SK-N-MC (cell line): ENCODE data around the gene CIT.

ENCODE experiments used
- DNase-seq: peaks from one replicate; pipeline ENCODE4 v3.0.0-alpha.2; 2011; ENCODE audit warnings: low read depth, low spot score
- H3K27ac ChIP-seq: fragments of 200-600 bp; sonication (generic); 2 replicates; pipeline ENCODE4 v1.5.1; 2016; ENCODE audit warnings: mixed run types
- H3K36me3 ChIP-seq: fragments of 200-600 bp; sonication (generic); 2 replicates; pipeline ENCODE4 v1.6.1; 2017; ENCODE audit warnings: antibody characterized with exemption, low read length, mixed read lengths; ENCODE audit not compliant: insufficient read depth
- H3K4me3 ChIP-seq: fragments of 200-600 bp; sonication (generic); 2 replicates; pipeline ENCODE4 v1.5.1; 2016
- H3K9ac ChIP-seq: fragments of 200-600 bp; sonication (generic); 2 replicates; pipeline ENCODE4 v1.8.0; 2017; ENCODE audit warnings: mixed run types, mixed read lengths; ENCODE audit not compliant: insufficient read length
- H3K9me3 ChIP-seq: fragments of 200-600 bp; sonication (generic); 2 replicates; pipeline ENCODE4 v1.6.1; 2017; ENCODE audit warnings: low read depth, mild to moderate bottlenecking, antibody characterized with exemption, low read length, moderate library complexity, mixed read lengths
- EZH2 ChIP-seq: fragments of 200-600 bp; sonication (generic); IDR thresholded peaks from one replicate; pipeline ENCODE4 v1.6.1; 2017; ENCODE audit warnings: antibody characterized with exemption
- FOXP2 ChIP-seq: optimal IDR thresholded peaks from 2 replicates; pipeline ENCODE3; 2011; ENCODE audit warnings: mild to moderate bottlenecking, moderate library complexity; ENCODE audit not compliant: insufficient read depth; ENCODE audit errors: extremely low read length, control extremely low read depth
- POLR2AphosphoS5 ChIP-seq: IDR thresholded peaks from 2 replicates; pipeline ENCODE4 v1.6.1; 2012; ENCODE audit warnings: mild to moderate bottlenecking, low read depth, low read length, borderline replicate concordance

The CIT gene

GRCh38 chr12:119729871-119730270, 147.2 kb downstream of the CIT start:
- H3K36me3 ChIP-seq, result peaks cover 27% of the 10 kb centered on the region; the same call in 1 of the 2 replicates
- no peak overlapping the region for H3K9ac ChIP-seq
- no peak for TF ChIP-seq EZH2
- no peak for DNase-seq
- no peak overlapping the region for H3K4me3 ChIP-seq
- H3K9me3 ChIP-seq, result no peaks in the 10 kb centered on the region
- H3K27ac ChIP-seq, result no peak overlapping the region

- DNase-seq, result no peak
- no peak for TF ChIP-seq EZH2
- TF ChIP-seq FOXP2, result no peak
- TF ChIP-seq POLR2AphosphoS5, result no peak
- H3K9me3 ChIP-seq, result no peaks in the 10 kb centered on the region
- H3K27ac ChIP-seq, result no peak overlapping the region
- H3K4me3 ChIP-seq, result no peak overlapping the region
- H3K36me3 ChIP-seq, result peaks cover 15% of the 10 kb centered on the region; the same call in 1 of the 2 replicates
- no peak overlapping the region for H3K9ac ChIP-seq
Observed at GRCh38 chr12:119728444-119728745, 148.7 kb downstream of the CIT start.

- Histone ChIP-seq H3K9me3 (no peaks in the 10 kb centered on the region), H3K9ac (no peak overlapping the region), H3K4me3 (no peak overlapping the region), H3K27ac (no peak overlapping the region), H3K36me3 (peaks cover 14% of the 10 kb centered on the region; the same call in 1 of the 2 replicates)
- TF ChIP-seq EZH2 (no peak), POLR2AphosphoS5 (no peak), FOXP2 (no peak)
- DNase-seq, result no peak
Observed at GRCh38 chr12:119727600-119728443, 149.3 kb downstream of the CIT start.

GRCh38 chr12:119725523-119725922, 151.6 kb downstream of the CIT start:
- Histone ChIP-seq H3K36me3 (peaks cover 9% of the 10 kb centered on the region; the same call in 1 of the 2 replicates), H3K9me3 (no peaks in the 10 kb centered on the region), H3K4me3 (no peak overlapping the region), H3K27ac (no peak overlapping the region), H3K9ac (no peak overlapping the region)
- no peak for DNase-seq
- TF ChIP-seq FOXP2 (no peak), POLR2AphosphoS5 (no peak), EZH2 (no peak)

- Histone ChIP-seq H3K4me3 (no peak overlapping the region), H3K9me3 (no peaks in the 10 kb centered on the region), H3K36me3 (peaks cover 24% of the 10 kb centered on the region; the same call in 1 of the 2 replicates), H3K9ac (no peak overlapping the region), H3K27ac (no peak overlapping the region)
- no peak for DNase-seq
- TF ChIP-seq FOXP2 (no peak), EZH2 (no peak), POLR2AphosphoS5 (no peak)
Observed at GRCh38 chr12:119721306-119721705, 155.8 kb downstream of the CIT start.

- Histone ChIP-seq H3K27ac (no peak overlapping the region), H3K9ac (no peak overlapping the region), H3K4me3 (no peak overlapping the region), H3K9me3 (no peaks in the 10 kb centered on the region), H3K36me3 (peaks cover 29% of the 10 kb centered on the region)
- DNase-seq, result no peak
- TF ChIP-seq EZH2 (no peak), FOXP2 (no peak), POLR2AphosphoS5 (no peak)
Observed at GRCh38 chr12:119720349-119720748, 156.8 kb downstream of the CIT start.

GRCh38 chr12:119718141-119718540, 159.0 kb downstream of the CIT start:
- no peak overlapping the region for H3K9ac ChIP-seq
- H3K36me3 ChIP-seq, result peaks cover 49% of the 10 kb centered on the region
- DNase-seq, result no peak
- H3K4me3 ChIP-seq, result no peak overlapping the region
- no peak overlapping the region for H3K27ac ChIP-seq
- TF ChIP-seq FOXP2 (no peak), EZH2 (no peak), POLR2AphosphoS5 (no peak)
- no peaks in the 10 kb centered on the region for H3K9me3 ChIP-seq

- Histone ChIP-seq H3K27ac (no peak overlapping the region), H3K9ac (no peak overlapping the region), H3K9me3 (no peaks in the 10 kb centered on the region), H3K4me3 (no peak overlapping the region), H3K36me3 (peaks cover 76% of the 10 kb centered on the region)
- TF ChIP-seq FOXP2 (no peak), POLR2AphosphoS5 (no peak), EZH2 (no peak)
- DNase-seq, result no peak
Observed at GRCh38 chr12:119715268-119715620, 161.9 kb downstream of the CIT start.
